LNCaP clone FGC (cell line): ENCODE data around the gene BMP5.
"Not testable (repeated sequence)": the region's sequence is repeated elsewhere in the genome, so short reads cannot be mapped to it uniquely, and the experiment has no call there.

Source experiments
- DNase-seq: peaks from one replicate; pipeline ENCODE4 v3.0.0-alpha.2; 2011; ENCODE audit warnings: low read depth
- H3K4me3 ChIP-seq: 2 replicates; pipeline ENCODE4 v1.5.1; 2011; ENCODE audit warnings: mild to moderate bottlenecking, low read depth, low read length, control low read depth
- CTCF ChIP-seq: IDR thresholded peaks from 2 replicates; pipeline ENCODE4 v1.5.1; 2012; ENCODE audit warnings: mild to moderate bottlenecking; ENCODE audit not compliant: control insufficient read depth, insufficient read depth; ENCODE audit errors: extremely low read depth

BMP5 gene

GRCh38 chr6:55913228-55914195 lies 38.1 kb upstream of the BMP5 start:
- no peak for DNase-seq
- H3K4me3 ChIP-seq, result no peak overlapping the region
- no peak for TF ChIP-seq CTCF

GRCh38 chr6:55910466-55910865 lies 35.1 kb upstream of the BMP5 start:
- not testable (repeated sequence) for DNase-seq

GRCh38 chr6:55909911-55910310 lies 34.5 kb upstream of the BMP5 start:
- not testable (repeated sequence) for DNase-seq

More at GRCh38 chr6:55910466-55910865, 35.1 kb upstream of the BMP5 start:
- not testable (repeated sequence) for H3K4me3 ChIP-seq

GRCh38 chr6:55902796-55903195 lies 27.4 kb upstream of the BMP5 start:
- H3K4me3 ChIP-seq, result no peak overlapping the region
- DNase-seq, result no peak
- TF ChIP-seq CTCF, result no peak

More at GRCh38 chr6:55909911-55910310, 34.5 kb upstream of the BMP5 start:
- not testable (repeated sequence) for H3K4me3 ChIP-seq

- TF ChIP-seq CTCF, result no peak
- H3K4me3 ChIP-seq, result no peak overlapping the region
- DNase-seq, result no peak
Observed at GRCh38 chr6:55901765-55902270, 26.4 kb upstream of the BMP5 start.

GRCh38 chr6:55898342-55898741 lies 23.0 kb upstream of the BMP5 start:
- no peak for DNase-seq
- no peak for TF ChIP-seq CTCF
- H3K4me3 ChIP-seq, result no peak overlapping the region

GRCh38 chr6:55897346-55897745 lies 22.0 kb upstream of the BMP5 start:
- no peak for DNase-seq
- no peak for TF ChIP-seq CTCF
- H3K4me3 ChIP-seq, result no peak overlapping the region
